Muscle of back (tissue), 13 donors: ENCODE data around the gene TJAP1. TPM values are rescaled to one million over a fixed set of nuclear protein-coding genes. Genes with fewer than 3 reads are reported as not detected.

Experiments used
- DNase-seq, 3 donors: peaks; one replicate each; pipeline versions ENCODE4 v3.0.0 to v3.0.0-alpha.2; 2013
- long read RNA-seq, 9 donors: transcript quantifications; one replicate each; lab custom pipeline, GENCODE V29; 2026
- polyA plus RNA-seq, 10 donors: library from polyadenylated mRNA; unstranded; fragments of 120-200 nt; gene quantifications; one replicate each; pipeline ENCODE4 v1.2.1, GENCODE V29; 2013; ENCODE audit not compliant: insufficient read length in 10 of 10

Gene TJAP1, protein sequence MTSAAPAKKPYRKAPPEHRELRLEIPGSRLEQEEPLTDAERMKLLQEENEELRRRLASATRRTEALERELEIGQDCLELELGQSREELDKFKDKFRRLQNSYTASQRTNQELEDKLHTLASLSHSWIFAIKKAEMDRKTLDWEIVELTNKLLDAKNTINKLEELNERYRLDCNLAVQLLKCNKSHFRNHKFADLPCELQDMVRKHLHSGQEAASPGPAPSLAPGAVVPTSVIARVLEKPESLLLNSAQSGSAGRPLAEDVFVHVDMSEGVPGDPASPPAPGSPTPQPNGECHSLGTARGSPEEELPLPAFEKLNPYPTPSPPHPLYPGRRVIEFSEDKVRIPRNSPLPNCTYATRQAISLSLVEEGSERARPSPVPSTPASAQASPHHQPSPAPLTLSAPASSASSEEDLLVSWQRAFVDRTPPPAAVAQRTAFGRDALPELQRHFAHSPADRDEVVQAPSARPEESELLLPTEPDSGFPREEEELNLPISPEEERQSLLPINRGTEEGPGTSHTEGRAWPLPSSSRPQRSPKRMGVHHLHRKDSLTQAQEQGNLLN
- 10 to 100 TPM; 17.8 to 35.8 (median 25.1) TPM for polyA plus RNA-seq
- long read RNA-seq, donor 1, partial matches to known transcripts, result 0 of 1 reads
- long read RNA-seq, donor 1, other reads (novel, unspliced or antisense), result 0 of 1 reads
- long read RNA-seq, donor 2, result 0 reads
- long read RNA-seq, donor 3, result 0 reads
- long read RNA-seq, donor 4, partial matches to known transcripts, result 9 of 9 reads
- long read RNA-seq, donor 4, other reads (novel, unspliced or antisense), result 0 of 9 reads
- long read RNA-seq, donor 5, partial matches to known transcripts, result 0 of 1 reads
- long read RNA-seq, donor 5, other reads (novel, unspliced or antisense), result 0 of 1 reads
- long read RNA-seq, donor 6, partial matches to known transcripts, result 0 of 1 reads
- long read RNA-seq, donor 6, other reads (novel, unspliced or antisense), result 0 of 1 reads
- long read RNA-seq, donor 7, partial matches to known transcripts, result 84 of 86 reads
- long read RNA-seq, donor 7, other reads (novel, unspliced or antisense), result 0 of 86 reads
- long read RNA-seq, donor 8, result 0 reads
- long read RNA-seq, donor 9, partial matches to known transcripts, result 0 of 1 reads
- long read RNA-seq, donor 9, other reads (novel, unspliced or antisense), result 0 of 1 reads

DNA sequence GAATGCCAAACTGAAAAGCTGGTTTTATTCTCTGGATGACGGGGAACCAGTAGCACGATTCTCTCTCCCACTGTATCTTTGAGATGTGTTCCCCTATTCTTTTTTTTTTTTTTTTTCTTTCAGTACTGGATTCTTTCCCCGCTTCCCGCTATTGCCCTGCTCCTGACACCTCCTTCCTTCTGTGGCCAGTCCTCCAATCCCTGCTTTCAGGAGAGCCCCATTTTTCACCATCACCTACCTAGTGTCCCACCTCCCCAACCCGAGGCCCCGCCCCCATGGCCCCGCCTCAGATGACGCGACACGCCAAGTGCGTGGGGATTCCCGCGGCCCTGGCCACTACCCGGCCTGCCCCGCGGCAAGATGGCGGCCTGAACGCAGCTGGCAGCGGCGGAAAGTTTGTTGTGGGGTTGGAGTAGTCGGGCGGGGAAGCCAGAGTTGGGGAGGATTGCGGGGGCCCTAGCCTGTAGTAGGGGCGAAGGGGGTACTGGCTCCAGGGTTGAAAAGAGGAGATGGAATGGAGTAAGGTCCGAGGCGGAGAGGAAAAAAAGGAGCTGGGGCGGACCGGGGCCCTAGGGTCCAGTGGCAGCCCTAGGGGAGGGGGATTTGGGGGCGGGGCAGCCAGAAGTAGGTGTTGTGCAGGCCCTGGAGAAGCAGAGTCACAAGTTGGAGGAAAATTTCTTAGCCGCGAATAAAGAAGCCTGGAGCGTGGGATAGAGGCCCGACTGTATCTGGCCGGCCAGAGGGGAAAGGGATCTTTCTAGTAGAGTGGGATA is at the start of gene TJAP1:
Gene TJAP1 (plus strand): TSS at position 336 of the 773 bp plus-strand sequence. CDS start 21,432 bp downstream, outside the sequence.
- peak; percentile 88 to 96 (median 93) for DNase-seq

DNA sequence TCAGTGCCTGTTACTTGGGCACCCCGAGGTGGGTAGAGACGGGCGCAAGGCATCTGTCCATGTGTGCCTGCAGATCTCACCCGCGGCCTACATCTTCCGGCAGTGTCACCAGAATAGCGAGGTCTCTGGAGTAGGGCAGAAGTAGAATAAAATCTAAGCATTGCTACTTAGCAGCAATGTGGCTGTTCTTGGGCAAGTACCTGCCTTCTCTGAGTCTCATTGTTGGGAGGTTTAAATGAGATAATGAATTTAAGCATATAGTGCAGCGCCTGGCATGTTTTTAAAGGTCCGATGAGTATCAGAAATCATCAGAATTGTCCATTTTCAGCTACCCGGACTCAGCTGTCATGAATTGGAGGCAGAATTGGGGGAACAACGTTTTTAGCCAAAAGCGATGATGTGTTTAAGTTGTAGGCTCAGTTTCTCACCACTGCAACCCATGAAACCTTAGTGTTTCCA is 49.2 kb upstream of the TJAP1 start:
- DNase-seq, result no peak

DNA sequence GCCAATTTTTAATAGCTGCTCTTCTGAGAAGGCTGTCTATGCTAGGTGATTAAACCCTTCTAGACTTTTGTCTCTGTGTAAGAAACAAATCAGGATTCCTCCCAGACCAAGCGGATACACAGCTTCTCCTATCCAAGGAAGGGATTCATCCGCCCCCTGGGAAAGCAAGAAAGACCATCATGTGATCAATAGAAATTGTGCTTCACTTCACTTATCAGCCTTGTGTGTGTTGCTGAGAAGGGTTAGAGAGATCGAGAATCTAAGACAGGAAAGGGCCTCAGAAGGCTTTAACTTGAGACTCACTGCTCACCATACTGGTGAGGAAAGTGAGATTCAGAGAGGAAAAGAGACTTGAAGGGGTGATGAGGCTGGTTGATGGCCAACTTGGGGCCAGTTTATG is 48.5 kb upstream of the TJAP1 start:
- DNase-seq, result no peak

DNA sequence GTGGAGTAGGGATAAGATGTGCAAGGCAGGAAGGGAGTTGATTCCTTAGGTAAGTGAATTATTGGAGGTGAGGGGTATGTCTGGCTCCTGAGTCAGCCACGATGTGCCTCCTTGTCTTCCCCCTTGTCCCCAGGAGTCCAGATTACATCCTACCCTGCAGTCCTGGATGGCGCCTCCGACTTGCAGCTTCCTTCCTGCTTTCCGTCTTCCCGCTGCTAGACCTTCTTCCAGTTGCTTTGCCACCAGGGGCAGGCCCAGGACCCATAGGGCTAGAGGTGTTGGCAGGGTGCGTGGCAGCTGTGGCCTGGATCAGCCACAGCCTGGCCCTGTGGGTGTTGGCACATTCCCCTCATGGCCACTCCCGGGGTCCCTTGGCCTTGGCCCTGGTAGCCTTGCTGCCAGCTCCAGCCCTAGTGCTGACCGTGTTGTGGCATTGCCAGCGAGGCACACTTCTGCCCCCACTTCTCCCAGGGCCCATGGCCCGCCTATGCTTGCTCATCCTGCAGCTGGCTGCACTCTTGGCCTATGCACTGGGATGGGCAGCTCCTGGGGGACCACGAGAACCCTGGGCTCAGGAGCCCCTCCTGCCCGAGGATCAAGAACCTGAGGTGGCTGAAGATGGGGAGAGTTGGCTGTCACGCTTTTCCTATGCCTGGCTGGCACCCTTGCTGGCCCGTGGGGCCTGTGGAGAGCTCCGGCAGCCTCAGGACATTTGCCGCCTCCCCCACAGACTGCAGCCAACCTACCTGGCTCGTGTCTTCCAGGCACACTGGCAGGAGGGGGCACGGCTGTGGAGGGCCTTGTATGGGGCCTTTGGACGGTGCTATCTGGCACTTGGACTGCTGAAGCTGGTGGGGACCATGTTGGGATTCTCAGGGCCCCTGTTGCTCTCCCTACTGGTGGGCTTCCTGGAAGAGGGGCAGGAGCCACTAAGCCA is 45.1 kb upstream of the TJAP1 start:
- DNase-seq, result no peak

DNA sequence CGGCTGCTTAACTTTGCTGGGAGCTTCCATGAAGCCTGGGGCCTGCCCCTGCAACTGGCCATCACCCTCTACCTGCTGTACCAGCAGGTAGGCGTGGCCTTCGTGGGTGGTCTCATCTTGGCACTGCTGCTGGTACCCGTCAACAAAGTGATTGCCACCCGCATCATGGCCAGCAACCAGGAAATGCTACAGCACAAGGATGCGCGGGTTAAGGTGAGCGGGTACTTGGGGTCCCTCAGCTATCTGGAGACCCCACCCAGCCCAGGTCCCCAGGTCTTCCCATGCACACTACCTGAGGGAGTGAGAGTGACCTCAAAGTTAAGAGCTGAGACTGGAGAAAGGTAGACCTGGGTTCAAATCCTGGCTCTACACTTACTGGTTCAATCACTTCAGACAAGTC is 44.2 kb upstream of the TJAP1 start:
- no peak for DNase-seq

DNA sequence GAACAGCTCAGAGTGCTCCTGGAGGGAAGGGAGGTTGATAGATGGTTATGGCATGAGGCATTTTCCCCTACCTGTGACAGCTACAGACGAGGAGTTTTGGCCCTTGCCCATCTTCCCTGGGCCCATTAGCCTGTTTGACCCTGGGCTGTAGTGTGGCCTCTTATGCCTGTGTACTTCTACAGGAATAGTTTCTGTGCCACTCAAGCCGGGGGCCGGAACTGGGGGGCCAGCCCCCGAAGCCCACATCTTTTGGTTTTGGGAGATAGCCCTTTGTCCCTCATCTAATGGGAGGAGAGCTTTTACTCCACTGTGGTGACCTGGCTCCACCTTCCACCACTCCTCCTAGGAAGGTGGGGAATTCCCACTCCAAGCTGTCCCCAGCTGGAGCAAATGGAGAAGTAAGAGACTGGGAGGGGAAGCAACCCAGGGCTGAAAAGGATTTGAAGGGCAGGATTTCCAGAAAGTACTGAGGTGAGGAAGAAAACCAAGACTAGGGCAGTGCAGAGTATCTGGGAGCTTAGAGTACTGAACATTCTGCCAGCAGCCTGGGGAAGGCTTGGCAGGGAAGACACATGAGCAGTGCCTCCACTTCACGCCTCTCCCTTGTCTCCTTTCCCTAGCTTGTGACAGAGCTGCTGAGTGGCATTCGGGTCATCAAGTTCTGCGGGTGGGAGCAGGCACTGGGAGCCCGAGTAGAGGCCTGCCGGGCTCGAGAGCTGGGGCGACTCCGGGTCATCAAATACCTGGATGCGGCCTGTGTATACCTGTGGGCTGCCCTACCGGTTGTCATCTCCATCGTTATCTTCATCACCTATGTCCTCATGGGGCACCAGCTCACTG is 43.1 kb upstream of the TJAP1 start:
- DNase-seq, result no peak

DNA sequence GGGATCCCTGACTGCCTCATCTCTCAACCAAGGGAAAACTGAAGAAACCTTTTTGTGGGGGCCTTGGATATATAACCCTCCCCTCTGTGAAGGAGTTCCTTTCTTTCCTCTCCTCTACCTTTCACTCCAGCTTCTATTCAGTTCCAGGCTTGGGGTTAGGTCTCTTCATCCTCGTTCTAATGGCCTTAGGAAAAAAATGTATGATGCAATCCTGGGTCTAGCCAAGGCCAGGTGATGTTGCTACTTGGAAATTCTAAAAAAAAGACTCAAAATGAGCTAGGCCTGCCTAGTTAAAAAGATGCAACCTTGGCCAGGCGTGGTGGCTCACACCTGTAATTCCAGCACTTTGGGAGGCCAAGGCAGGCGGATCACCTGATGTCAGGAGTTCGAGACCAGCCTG is 42.4 kb upstream of the TJAP1 start:
- DNase-seq, result no peak

DNA sequence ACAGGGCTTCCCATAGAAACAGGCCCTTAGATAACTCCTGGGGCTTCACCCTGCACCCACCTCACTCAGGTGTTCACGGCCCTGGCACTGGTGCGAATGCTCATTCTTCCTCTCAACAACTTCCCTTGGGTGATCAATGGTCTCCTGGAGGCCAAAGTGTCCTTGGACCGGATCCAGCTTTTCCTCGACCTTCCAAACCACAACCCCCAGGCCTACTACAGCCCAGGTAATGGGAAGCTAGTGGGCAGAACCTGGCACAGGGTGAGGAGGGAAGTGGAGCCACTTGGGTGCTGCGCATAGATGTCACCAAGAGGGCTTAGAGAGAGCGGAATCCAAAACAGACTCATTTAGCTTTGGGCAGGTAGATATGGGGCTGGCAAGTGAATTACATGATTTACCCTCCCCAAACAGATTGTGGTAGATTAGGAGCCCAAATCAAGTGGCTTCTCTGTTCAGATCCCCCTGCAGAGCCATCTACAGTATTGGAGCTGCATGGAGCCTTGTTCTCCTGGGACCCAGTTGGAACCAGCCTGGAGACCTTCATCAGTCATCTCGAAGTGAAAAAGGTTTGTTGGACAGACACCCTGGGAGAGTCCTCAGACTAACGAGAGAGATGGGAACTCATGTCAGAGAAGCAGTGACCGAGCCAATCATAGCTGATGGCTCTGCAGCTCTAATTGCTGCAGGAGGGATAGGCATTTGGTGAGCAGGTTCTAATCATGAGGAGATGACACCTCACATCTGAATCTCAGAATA is 41.5 kb upstream of the TJAP1 start:
- DNase-seq, result no peak

DNA sequence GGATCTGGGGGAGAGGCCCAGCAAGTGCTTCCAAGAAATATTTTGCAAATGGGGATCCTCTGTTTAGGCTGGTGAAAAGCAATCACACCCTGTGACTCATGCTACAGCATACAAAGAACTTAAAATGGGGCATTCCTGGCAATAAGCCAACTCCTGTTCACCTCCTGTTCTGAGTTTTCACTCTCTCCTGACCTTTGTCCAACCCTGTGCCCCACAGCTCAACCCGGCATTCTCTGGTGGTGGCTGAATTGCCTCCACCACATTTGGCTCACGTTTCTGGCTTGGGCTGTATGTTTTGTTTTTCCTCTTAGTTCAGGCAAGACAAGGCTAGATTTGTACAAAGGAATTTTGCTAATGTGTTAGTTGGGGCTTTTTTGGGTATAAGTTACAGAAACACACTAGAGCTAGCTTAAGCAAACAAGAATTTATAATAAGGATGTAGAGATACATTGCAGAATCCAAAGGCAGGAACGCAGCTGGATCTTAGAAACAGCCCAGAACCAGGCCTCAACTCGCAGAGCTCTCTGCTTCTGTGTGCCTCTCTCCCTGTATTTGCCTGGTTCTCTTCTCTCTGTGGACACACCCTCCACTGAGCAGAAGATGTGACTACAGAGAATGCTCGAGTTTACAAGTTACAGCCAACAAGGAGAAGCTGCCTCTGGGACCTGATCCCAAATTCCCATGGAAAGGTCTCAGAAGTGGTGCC is 40.6 kb upstream of the TJAP1 start:
- DNase-seq, result peak; percentile 30 to 47 (median 40)

DNA sequence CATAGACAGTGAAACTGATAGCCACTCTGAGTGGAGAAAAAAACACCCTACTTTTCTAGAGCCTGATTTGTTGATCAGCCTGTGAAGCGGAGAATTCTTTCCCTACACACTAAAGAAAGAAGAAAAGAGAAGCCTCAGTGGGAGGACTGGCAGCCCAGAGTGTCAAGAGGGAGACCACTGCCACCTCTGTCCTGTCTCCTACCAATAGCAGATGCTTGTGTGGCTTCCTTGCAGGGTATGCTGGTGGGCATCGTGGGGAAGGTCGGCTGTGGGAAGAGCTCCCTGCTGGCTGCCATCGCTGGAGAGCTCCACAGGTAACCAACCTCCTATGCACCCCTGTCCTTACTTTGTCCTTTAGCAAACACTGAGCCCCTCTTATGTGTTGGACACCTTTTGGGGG is 39.7 kb upstream of the TJAP1 start:
- no peak for DNase-seq

DNA sequence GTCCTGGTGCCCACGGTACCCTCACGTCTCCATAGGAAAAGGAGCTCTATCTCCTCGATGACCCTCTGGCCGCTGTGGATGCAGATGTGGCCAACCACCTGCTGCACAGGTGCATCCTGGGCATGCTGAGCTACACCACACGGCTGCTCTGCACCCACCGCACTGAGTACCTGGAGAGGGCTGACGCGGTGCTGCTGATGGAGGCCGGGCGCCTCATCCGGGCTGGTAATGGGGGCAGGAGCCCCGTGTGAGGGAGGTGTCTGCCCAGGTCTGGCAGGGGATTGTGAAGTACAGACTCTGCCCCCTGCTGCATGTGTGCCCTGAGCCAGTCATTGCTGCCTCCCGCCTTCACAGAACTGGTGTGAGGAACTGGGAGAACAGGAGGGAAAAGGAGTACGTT is 34.4 kb upstream of the TJAP1 start:
- DNase-seq, result no peak

DNA sequence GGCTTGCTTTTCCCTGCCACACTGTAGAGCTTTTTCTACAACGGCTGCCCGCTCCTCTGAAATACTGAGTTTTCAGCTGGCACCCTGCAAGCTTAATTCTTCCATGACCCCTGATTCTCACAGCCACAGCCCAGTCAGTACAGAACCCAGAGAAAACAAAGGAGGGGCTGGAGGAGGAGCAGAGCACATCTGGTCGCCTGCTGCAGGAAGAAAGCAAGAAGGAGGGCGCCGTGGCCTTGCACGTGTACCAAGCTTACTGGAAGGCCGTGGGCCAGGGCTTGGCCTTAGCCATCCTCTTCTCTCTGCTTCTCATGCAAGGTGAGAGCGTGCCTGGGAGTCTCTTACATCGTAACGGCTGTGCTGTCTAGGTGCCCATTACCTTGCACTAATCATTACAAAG is 33.3 kb upstream of the TJAP1 start:
- DNase-seq, result no peak

DNA sequence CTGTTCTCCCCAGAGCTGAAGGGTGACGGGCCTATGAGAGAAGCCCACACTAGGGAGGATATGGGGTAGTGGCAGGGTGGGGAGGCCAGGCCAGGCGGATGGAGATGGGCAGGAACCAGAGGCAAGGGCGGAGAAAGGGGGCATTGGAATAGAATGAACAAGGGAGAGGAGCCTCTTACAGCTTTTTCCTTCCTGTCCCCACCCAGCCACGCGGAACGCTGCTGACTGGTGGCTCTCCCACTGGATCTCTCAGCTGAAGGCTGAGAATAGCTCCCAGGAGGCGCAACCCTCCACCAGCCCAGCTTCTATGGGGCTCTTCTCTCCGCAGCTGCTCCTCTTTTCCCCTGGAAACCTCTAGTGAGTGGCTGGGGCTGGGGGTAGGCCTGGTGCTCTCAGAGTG is 32.8 kb upstream of the TJAP1 start:
- no peak for DNase-seq

DNA sequence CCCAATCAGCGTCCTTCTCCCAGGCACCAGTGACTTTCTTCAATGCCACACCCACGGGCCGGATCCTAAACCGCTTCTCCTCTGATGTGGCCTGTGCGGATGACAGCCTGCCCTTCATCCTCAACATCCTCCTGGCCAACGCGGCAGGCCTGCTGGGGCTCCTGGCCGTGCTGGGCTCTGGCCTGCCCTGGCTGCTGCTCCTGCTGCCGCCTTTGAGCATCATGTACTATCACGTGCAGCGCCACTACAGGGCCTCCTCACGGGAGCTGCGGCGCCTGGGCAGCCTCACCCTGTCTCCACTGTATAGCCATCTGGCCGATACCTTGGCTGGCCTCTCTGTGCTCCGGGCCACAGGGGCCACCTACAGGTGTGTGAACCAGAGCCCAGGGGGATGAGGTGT is 31.8 kb upstream of the TJAP1 start:
- DNase-seq, result no peak

DNA sequence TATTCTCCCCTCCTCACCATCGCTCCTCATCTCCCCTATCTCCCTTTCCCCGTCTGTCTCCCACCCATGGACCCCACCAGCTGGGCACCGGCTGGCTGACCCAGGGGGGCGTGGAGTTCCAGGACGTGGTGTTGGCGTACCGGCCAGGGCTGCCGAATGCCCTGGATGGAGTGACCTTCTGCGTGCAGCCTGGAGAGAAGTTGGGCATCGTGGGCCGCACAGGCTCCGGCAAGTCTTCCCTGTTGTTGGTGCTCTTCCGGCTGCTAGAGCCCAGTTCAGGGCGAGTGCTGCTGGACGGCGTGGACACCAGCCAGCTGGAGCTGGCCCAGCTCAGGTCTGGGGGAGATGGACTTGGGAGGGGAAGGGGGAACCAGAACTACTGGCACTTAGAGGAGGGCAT is 29.8 kb upstream of the TJAP1 start:
- DNase-seq, result no peak

DNA sequence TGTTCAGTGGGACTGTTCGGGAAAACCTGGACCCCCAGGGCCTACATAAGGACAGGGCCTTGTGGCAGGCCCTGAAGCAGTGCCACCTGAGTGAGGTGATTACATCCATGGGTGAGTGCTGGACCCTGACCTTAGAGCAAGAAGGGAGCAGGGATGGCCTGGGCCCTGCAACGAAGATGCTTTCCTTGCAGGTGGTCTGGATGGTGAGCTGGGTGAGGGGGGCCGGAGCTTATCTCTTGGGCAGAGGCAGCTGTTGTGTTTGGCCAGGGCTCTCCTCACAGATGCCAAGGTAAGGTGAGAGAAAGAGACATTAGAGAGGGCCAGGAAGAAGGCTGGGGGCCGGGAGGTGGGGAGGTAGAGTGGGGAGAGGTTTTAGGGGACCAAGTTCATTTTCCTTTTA is 28.5 kb upstream of the TJAP1 start:
- no peak for DNase-seq

DNA sequence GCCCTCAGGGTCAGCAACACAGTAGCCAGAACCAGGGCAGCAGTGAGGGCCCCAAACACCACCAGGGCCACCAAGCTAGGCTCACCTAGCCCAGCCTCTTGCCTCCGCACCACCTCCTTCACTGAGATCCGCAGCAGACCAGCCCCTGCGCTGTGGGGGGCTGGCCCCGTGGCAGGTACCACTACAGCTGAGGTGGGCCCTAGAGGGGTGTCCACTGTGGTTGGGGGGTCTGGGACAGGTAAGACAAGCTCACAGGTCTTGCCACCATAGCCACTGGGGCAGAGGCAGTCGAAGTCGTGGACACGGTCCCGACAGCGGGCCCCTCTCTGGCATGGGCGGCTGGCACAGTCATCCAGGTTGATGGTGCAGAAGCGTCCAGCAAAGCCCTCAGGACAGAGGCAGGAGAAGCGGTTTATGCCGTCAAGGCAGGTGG is 26.7 kb upstream of the TJAP1 start:
- DNase-seq, result no peak

DNA sequence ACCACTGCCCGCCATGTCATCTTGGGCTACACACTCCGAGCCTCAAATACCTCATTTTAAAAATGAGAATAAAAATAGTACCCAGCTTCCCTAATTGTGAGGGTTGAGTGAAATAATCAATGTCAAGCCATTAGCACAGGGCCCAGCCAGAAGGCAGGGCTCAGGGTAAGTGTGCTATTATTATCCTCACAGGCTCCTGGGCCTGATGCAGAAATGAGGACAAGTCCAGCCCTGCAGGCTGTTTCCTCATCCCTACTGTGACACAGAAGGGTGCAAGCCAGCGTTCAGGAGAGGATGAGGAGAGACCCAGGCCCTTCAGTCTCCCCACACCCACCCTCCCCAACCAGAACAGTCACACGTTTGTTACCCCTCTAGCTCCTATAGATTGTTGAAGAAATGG is 26.0 kb upstream of the TJAP1 start:
- no peak for DNase-seq
